Left forelimb (tissue), 1 donor: ENCODE measurements around the gene JAKMIP1.

Experiments
- DNase-seq: peaks from one replicate; pipeline ENCODE4 v3.0.0-alpha.2; 2018; ENCODE audit warnings: low spot score

JAKMIP1 gene

DNA sequence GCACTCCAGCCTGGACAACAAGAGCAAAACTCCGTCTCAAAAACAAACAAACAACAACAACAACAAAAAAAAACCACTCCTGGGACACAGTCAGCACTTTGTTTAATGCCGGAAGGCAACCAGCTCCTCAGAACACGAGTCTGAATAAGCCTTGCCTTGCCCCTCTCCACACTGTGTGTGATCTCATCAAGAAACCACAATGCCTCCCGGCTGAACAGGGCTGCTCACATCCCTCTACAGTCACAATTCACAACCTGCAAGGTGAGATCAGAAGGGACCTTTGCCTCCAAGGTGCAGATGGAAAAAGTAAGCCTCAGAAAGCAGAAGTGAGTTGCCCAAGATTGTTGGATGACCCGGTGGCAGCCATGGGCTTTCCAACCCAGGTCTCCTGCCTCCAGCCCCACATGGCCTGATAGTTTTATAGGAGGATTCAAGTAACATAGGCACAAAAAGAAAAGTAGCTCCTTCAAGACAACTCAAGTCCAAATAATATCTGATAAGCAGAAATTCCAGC lies 80.8 kb downstream of the JAKMIP1 start:
- DNase-seq, result no peak

DNA sequence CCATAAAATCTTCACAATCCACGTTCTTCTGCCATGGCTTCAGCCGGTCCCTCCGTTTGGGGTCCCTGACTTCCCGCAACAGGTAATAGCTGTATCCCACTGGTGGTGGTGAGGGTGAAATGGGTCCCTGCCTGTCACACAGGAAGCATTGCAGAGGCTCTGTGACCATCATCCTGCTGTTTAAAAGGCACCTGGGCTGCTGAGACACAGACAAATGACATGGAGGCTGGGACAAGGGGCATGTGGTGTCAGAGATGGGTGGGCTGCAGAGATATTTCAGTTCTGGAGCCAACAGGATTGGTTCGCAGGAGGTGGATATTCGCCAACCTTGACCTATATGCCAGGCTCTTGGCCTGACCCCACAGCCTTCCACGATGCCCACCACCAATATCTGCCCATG lies 82.1 kb downstream of the JAKMIP1 start:
- DNase-seq, result no peak

DNA sequence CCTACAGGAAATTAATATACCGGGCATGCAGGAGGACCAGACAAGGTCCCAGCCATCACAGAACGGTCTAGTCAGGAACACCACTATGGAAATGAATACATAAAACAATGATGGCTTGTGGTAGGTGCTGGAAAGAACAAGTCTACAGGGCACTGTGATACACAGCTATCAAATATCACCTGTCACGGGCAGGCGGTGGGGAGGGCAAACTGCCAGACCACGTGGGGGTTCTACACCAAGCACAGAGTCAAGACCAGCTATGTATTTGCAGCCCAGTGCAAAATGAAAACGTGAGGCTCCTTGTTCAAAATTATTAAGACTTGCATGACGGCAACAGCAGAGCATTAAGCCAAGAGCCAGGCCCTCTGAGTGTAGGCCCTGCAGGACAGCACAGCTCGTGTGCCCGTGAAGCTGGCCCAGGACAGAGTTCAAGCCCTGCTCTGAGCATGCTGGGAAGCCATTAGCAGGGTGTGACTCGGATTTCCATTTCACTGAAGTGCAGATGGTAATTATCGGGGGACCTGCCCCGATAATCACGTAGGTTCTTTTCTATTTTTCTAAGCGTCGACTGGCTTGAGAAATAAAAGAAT lies 83.6 kb downstream of the JAKMIP1 start:
- no peak for DNase-seq

DNA sequence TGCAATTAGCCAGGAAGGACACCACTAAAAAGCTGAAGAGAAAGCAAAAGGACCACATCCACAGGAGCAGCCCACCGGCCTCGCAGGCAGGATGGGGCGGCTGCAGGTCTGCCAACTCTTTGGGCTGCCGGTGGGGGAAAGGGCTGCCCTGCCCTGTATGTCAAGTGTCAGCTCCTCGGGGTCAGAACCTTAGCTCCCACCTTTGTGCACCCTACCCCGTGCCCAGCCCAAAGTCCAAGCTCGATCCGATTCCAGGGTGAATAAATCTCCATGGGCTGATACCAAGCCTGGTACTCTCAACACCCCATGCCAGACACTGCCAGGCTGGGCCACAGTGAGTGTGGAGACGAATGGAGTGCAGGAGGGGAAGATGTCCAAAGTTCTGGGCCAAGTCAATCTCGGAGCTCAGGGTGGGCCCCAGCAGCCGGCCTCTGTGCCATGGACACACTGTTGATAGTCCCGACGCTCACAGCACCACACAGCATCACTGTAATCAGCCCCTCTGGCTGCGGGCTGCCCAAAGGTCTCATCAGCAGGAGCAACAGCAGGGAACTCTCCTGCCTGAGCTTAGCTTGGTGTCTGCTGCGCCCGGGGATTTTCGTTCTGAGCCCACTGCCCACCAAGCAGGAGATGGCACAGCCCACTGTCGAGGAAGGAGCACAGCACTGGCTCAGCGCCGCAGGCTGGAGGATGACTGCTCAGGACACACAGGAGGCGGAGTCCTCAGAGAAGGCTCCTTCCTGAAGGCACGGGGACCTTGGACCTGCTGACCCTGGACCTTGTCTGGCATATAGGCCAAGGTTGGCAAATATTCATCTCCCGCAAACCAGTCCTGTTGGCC lies 84.4 kb downstream of the JAKMIP1 start:
- DNase-seq, result no peak

DNA sequence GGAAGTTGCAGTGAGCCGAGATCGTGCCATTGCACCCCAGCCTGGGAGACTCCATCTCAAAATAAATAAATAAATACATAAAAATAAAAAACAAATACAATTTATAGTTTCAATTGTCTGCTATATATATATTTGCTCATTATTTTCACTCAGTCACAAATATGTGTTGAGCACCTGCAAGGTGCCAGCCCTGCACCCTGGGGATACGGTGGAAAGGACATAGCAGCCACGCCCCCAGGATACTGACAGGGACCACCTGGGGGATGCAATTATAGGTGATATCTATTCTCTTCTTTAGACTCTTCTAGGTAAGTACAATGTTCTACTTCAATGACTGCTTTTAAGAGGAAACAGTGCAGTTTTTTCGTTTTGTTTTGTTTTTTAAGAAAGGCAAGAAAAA lies 85.0 kb downstream of the JAKMIP1 start:
- no peak for DNase-seq

DNA sequence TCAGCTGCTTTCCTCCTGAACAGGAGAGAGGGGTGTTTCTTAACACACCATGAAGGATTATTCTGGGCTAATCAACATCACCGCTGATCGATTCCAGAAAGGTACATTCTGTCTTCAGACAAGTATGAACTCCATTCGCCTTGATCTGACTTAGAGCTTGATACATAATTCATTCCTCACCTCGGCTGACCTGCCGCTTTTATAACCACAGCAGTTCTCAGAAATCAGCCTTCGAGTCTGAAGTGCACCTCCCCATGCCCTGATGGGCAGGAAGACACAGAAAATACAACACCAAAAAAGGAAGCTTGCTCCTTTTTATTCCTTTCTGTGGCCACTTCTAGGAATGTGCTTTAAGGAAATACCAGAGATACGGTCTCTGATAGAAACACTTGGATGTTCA lies 85.7 kb downstream of the JAKMIP1 start:
- no peak for DNase-seq

DNA sequence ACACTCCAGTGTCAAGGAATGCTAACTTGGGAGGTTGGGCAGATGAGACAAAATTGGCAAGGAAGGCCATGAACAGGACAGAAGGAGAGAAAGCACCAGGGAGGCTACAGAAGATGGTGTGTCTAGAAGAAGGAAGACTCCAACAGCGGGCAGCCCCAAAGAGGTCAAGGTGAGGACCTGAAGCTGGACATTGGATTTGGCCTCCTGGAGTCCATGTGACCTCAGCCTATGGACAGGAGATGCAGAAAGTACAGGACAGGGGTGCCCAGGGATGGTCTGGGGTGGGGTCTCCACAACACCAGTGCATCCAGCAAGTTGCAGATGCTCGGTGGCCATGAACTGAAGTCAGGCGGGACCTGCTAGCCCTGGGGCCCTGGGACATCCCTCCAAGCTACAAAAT lies 86.2 kb downstream of the JAKMIP1 start:
- no peak for DNase-seq

DNA sequence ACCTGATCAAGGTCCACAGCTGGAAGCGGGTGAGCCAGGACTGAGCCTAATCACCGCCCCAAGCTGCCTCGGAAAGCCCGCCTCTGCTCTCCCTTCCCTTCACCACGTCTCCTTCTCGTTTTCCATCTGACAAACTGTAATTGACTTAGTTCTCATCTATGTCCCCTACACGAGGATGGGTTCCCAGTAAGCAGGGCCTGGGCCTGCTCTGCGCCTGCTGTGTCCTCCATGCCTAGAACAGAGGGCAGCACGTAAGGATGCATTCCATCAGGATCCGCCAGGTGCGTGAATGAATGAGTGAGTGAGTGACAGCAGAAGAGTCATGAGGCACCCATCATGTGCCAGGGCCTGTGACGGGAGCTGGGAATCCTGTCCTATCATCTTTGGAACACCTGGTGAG lies 86.7 kb downstream of the JAKMIP1 start:
- no peak for DNase-seq

DNA sequence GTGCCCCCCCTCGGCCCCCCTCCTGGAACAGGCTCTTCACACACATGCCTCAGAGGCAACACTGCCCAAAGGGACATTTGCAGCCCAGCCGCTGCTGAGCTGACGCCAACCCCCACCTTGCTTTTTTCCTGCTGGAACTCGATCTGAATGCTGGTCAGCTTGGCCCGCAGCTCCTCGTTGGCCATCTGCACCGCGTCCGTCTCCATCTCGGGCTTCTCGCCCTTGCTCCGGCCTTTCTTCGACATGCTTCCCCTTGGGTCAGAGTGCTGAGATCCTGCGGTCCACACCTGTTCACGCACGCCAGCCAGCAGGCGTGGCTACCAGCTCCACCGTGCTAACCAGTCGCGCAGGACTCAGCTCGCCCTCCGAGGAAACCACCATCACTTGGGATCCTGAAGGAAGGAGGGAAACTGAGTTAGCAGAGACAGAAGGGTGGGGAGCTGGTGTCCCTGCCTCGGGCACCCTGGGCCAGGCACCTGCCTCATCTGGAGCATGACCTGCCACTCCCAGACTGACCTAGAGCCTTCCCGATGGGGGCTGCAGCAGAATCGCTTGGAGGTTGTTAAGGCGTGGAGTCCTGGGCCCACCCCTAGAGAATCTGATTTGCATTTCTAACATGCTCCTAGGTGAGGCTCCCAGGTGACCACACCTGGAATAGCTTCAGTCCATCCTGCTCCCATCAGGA lies 87.6 kb downstream of the JAKMIP1 start:
- DNase-seq, result no peak

DNA sequence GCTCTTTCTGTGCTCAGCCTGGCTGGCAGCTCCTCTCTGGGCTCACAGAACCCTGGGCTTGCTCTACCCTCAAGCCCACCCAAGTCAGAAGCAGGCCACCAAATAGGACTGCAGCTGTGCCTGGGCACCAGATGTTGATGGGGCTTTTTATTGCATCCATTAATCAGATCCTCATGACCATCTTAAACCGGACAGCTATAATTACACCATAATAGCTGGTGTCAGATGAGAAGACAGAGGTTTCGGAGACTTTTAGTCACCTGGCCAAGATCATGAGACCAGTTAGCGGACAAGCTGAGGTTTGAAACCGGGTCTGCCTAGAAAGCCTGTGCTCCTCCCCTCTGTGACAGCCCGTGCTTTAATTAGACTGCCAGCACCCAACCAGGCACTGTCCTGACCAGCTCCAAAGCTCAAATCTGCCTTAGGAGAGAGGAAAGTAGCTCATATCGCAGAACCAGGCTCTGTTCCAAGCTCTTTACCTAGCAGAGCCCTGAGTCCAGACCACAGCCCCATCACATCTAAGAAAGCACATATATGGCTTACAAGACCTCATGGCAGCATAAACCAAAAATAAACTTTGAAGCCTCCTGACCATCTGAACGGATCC lies 88.9 kb downstream of the JAKMIP1 start:
- DNase-seq, result no peak

DNA sequence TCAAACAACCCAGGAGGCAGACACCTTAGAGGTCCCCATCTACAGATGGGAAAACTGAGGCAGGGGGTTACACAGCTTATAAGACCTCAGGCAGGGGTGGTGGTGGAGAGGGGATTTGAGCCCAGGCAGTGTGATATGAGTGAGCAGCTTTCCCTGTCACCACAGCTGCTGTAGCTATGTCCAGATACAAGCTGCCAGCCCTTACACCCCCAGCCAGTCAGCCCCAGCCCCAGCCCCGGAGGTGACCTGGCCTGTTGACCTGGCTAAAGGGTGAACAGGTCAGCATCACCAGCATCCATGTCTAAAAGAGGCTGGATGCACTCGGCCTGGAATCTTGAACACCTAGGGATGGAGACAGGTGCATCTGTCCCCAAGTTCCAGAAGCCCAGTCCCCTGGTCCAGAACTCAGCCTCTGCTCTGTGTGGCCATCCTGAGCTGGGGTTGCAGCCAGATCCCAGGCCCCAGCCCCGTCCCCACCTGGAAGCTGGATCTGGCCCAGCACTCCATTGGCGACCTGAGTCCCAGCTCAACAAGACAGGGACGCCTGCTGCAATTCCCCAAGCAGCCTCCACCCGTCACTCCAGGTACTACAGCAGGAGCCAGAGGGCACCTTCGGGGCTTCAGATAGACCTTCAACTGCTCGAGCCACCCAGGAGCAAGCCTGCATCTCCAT lies 89.5 kb downstream of the JAKMIP1 start:
- DNase-seq, result no peak

DNA sequence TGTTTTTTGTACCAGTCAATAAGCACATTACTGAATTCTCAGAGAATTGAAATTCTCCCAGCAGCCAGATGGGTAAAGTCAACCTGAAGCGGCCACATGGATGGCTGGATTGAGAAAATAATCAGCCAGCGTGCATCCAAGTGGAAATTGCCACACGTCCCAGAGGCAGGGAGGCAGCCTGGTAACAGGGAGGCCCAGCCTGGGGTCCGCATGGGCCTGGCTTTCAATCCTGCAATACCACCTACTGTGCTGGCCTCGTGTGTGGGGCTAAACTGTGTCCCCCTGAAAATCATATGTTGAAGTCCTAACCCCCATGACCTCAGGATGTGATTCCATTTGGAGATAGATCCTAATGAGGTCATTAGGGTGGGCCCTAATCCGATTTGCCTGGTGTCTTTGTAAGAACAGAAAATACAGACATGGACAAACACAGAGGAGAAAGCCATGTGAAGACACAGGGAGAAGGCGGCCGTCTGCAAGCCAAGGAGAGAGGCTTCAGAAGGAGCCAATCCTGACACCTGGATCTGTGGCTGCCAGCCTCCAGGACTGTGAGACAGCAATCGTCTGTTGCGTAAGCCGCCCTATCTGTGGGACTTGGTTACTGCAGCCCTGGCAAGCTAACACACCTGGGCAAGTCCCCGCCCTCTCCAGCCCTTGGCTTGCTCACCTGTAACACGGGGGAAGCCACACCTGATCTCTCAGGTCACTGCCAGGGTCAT lies 90.3 kb downstream of the JAKMIP1 start:
- no peak for DNase-seq

DNA sequence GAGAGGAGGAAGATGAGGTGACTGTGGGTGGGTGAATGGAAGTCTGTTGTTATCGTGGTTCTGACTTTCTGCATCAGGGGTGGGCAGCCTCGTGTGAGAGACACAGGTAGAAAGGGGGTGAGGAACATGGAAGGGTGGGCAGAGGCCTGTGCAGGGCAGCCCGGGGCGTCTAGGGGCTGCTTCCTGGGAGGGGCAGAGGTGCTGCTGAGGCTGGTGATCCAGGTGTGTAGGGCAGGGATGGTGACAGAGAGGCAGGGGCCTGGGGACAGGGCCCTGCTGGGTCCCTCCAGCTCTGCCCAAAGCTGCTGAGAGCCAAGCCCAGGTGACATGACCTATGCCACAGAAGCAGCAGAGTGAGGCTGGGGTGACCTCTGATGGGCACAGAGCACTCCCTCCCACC lies 92.5 kb downstream of the JAKMIP1 start:
- no peak for DNase-seq

DNA sequence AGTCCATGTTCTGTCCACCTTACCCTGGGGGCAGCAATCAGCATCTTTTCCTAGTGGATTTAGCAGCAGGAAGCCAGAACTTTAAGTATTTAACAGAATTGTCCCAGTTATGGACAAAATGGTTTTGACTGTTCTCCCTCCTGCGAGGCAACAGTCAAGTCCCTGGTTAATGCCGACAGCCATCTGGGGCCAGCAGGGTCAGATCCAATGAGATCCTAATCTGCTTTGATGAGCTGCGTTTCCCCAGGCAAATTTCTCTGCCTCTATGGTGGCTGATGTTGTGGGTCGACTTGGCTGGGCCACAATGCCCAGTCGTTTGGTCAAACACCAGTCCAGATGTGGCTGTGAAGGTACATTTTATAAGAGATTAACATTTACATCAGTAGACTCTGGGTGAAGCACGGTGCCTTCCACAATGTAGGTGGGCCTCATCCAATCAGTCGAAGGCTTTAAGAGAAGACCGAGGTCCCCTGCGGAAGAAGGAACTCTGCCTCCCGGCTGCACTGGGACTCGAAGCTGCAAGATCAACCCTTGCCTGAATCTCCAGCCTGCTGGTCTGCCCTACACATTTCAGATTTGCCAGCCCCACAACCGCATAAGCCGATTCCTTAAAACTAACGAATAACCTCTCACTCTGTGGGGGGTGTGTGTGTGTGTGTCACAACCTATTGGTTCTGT lies 93.1 kb downstream of the JAKMIP1 start:
- no peak for DNase-seq

DNA sequence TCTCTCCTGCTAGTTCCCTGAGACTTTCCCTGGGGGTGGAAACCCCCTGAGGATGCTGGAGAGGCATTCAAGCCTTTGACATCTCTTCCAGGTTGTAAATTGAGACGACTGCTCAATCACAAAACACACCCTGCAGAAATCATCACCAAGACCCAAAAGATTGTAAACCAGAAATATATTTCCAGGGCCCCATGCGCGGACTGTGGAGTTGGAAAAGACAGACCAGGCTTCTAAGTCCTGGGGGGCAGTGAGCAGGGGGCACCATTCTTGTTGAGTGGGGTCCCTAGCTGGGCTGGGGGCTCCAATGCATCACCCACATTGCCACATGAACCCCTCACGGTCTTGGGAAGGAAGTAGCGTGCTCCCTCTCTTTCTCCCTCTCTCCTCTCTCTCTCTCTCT lies 94.2 kb downstream of the JAKMIP1 start:
- no peak for DNase-seq

DNA sequence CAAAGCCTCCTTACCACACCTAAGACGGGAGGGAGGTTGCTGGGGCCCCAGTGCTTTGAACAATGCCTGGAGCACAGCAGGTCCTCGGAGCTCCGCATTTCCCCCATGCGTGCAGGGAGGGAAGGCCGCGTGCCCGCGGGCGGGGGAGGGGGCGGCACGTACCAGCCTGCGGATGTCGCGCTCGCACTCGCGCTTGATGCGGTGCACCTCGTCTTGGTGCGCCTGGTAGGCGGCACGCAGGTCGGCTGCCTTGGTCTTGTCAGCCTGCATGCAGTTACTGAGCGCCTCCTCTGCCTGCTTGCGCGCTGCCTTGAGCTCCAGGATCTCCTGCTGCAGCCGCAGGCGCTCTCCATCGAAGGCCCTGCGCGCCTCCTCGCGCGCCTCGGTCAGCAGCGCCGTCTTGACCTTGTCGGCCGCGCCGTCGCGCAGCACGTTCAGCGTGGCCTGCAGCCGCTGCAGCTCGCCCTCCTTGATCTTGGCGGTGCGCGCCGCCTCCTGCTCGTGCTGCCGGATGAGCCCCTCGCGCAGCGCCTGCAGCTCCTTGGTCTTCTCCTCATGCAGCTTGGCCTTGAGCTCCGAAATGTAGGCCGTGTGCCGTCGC lies 94.9 kb downstream of the JAKMIP1 start:
- no peak for DNase-seq

DNA sequence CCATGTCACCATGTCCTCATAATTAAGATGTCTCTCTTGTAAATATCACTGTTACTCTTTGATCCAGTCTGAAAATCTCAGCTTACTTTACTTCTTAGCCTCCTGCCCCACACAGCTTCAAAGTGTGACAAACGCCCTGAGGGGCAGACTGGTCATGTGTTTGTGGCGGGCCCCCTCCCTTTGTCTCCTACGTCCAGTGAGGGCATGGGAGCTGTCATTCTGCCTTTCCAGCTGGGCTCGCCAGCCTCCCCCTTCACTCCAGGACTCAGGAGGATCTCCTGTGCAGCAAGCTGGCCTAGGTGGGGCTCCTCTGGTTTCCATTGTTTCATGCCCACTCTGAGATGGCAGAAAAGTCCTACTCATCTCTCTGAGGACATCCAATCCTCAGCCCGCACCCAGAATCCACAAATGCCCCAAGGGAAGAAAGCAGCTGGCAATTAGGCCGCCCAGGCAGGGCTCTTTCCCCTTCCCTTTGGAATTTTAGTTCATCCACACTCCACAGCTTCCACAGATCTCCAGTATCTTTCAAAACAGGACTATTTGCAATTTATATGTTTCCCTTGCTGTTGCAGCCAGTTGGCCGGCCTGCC lies 95.7 kb downstream of the JAKMIP1 start:
- DNase-seq, result no peak

DNA sequence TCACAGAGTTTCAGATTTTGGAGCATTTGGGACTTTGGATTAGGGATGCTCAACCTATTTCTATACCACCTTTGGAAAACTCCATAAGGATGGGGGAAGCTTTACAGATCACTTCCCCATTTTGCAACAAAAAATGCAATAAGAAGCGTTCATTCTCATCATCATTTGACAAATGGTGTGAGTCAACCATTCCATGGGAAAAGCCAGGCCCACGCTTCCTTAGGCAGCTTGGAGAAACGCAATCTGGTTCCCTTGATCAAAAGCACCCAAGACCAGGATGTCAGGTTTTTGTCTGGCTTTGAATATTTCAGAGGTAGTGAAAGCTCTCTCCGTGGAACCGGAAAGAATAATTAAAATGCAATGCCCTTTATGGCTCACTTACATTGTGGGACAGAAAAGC lies 102.8 kb downstream of the JAKMIP1 start:
- DNase-seq, result no peak

DNA sequence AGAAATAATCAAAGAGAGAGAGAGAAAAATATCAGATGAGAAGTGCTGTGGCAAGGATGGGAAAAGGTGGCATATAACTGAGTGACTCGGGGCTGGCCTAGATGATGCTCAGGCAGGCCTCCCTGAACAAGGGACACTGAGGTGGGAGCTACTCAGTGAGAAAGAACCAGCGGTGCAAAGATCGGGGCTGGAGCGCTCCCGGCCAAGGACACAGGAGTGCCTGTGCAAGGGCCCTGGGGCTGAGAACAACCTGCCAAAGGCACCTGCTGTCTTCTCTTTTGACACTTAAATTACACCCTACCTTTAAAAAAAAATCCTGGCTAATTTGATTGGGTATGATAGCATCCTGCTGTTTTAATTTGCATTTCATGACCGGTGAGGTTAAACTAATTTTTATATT lies 104.5 kb downstream of the JAKMIP1 start:
- no peak for DNase-seq
